Mesendoderm (in vitro differentiated cells): ENCODE data around the gene FRY.
A peak's percentile ranks its signal among the peaks of the same experiment; 100 is the strongest.

Experiments
- DNase-seq: peaks from one replicate; pipeline ENCODE4 v3.0.0; 2013
- H2AK5ac ChIP-seq: 2 replicates; pipeline ENCODE4 v1.6.1; 2013; ENCODE audit warnings: low read length, inconsistent platforms
- H2BK120ac ChIP-seq: 2 replicates; pipeline ENCODE4 v1.6.1; 2013; ENCODE audit warnings: low read depth, mild to moderate bottlenecking, low read length, moderate library complexity, mixed read lengths
- H2BK15ac ChIP-seq: replicated peaks from 2 replicates; pipeline ENCODE4 v1.6.1; 2013; ENCODE audit warnings: low read depth, mild to moderate bottlenecking, moderate library complexity
- H2BK5ac ChIP-seq: 2 replicates; pipeline ENCODE4 v1.6.1; 2013; ENCODE audit warnings: low read length, inconsistent platforms
- H3K18ac ChIP-seq: 2 replicates; pipeline ENCODE4 v1.6.1; 2013; ENCODE audit warnings: mild to moderate bottlenecking, low read length, mixed read lengths
- H3K23ac ChIP-seq: one replicate; pipeline ENCODE4 v1.6.1; 2013; ENCODE audit warnings: low read length
- H3K27ac ChIP-seq: 2 replicates; pipeline ENCODE4 v1.5.1; 2013; ENCODE audit warnings: low read depth, mild to moderate bottlenecking, inconsistent platforms, low read length, moderate library complexity
- H3K27me3 ChIP-seq: 2 replicates; pipeline ENCODE4 v1.6.1; 2013; ENCODE audit warnings: low read length, control low read depth, mild to moderate bottlenecking, inconsistent platforms; ENCODE audit not compliant: insufficient read depth, poor library complexity
- H3K36me3 ChIP-seq: 2 replicates; pipeline ENCODE4 v1.6.1; 2013; ENCODE audit warnings: low read length, inconsistent platforms; ENCODE audit not compliant: control insufficient read depth, insufficient read depth
- H3K4ac ChIP-seq: one replicate; pipeline ENCODE4 v1.6.1; 2013; ENCODE audit warnings: low read depth, mild to moderate bottlenecking, low read length, moderate library complexity
- H3K4me1 ChIP-seq: 2 replicates; pipeline ENCODE4 v1.6.1; 2013; ENCODE audit warnings: low read depth, low read length, inconsistent platforms; ENCODE audit not compliant: control insufficient read depth
- H3K4me2 ChIP-seq: 2 replicates; pipeline ENCODE4 v1.6.1; 2013; ENCODE audit warnings: low read length
- H3K4me3 ChIP-seq: 2 replicates; pipeline ENCODE4 v1.5.1; 2013; ENCODE audit warnings: mild to moderate bottlenecking, low read length
- H3K56ac ChIP-seq: one replicate; pipeline ENCODE4 v1.6.1; 2013; ENCODE audit warnings: low read length
- H3K79me1 ChIP-seq: 2 replicates; pipeline ENCODE4 v1.6.1; 2013; ENCODE audit warnings: low read length, inconsistent platforms
- H3K79me2 ChIP-seq: 2 replicates; pipeline ENCODE4 v1.6.1; 2013; ENCODE audit warnings: mild to moderate bottlenecking, low read length; ENCODE audit not compliant: control insufficient read depth, insufficient read depth
- H3K9ac ChIP-seq: 2 replicates; pipeline ENCODE4 v1.6.1; 2013; ENCODE audit warnings: low read length, inconsistent platforms
- H4K5ac ChIP-seq: one replicate; pipeline ENCODE4 v1.6.1; 2013; ENCODE audit warnings: low read length
- H4K8ac ChIP-seq: one replicate; pipeline ENCODE4 v1.6.1; 2013; ENCODE audit warnings: low read depth, mild to moderate bottlenecking, control low read depth, low read length, moderate library complexity
- WGBS: extraction: QIAGEN DNeasy Blood & Tissue Kit; methylation state at CpG from one replicate; pipeline ENCODE4 v1.1.7; 2013; ENCODE audit warnings: low lambda C conversion rate, missing lambda C conversion rate; ENCODE audit not compliant: insufficient coverage; ENCODE audit errors: extremely low coverage; 5-methylcytosine and 5-hydroxymethylcytosine counted together

Gene FRY

DNA sequence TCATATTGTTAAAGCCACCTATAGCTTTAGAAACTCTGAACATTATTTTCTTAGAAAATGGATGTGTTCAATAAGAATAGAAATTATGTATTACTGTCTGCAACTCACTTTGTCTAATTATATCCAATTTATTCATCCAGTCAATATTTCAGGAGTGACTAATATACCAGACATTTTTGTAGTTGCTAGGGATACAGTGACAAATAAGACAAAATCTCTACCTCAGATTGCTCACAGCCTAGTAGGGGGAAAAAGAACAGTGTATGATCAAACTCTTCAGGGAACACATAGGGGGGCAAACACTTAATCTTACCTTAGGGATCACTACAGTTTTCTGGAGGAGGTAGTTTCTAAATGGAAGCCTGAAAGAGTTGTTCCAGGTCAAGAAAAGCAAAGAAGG, 292.3 kb downstream of the FRY start:
- no peak overlapping the region for H3K9ac ChIP-seq
- H3K4me1 ChIP-seq, result no peaks in the 10 kb centered on the region
- H3K4ac ChIP-seq, result no peak overlapping the region
- H2BK120ac ChIP-seq, result no peak overlapping the region
- no peak overlapping the region for H3K56ac ChIP-seq
- DNase-seq, result no peak
- no peak overlapping the region for H4K8ac ChIP-seq
- no peak overlapping the region for H3K4me2 ChIP-seq
- no peaks in the 10 kb centered on the region for H3K27me3 ChIP-seq
- no peak overlapping the region for H3K4me3 ChIP-seq
- H2BK15ac ChIP-seq, result no peak overlapping the region
- no peak overlapping the region for H3K27ac ChIP-seq
- H2AK5ac ChIP-seq, result no peak overlapping the region
- no peak overlapping the region for H3K23ac ChIP-seq
- H4K5ac ChIP-seq, result no peak overlapping the region
- H3K36me3 ChIP-seq, result no peaks in the 10 kb centered on the region
- no peak overlapping the region for H3K18ac ChIP-seq
- H3K79me1 ChIP-seq, result no peaks in the 10 kb centered on the region
- no peaks in the 10 kb centered on the region for H3K79me2 ChIP-seq
- H2BK5ac ChIP-seq, result no peak overlapping the region

DNA sequence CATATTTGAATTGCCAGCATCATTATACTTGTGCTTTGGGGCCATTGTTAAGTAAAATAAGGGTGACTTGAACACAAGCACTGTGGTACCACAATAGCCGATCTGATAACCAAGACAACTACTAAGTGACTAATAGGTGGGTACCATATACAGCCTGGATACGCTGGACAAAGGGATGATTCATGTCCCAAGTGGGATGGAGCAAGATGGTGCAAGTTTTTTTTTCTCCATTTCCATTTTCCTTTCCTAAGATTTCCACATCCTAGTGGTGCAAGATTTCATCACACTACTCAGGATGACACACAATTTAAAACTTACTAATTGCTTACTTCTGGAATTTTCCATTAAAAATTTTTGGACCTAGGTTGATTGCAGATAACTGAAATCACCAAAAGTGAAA, 298.9 kb downstream of the FRY start:
- Histone ChIP-seq H3K56ac (no peak overlapping the region), H3K4ac (no peak overlapping the region), H3K18ac (no peak overlapping the region), H2BK120ac (no peak overlapping the region), H3K27ac (no peak overlapping the region), H2AK5ac (no peak overlapping the region), H3K79me1 (no peaks in the 10 kb centered on the region), H3K4me3 (no peak overlapping the region), H3K23ac (no peak overlapping the region), H2BK5ac (no peak overlapping the region), H3K4me1 (no peaks in the 10 kb centered on the region), H2BK15ac (no peak overlapping the region), H3K36me3 (no peaks in the 10 kb centered on the region), H4K5ac (no peak overlapping the region), H3K79me2 (no peaks in the 10 kb centered on the region), H3K4me2 (no peak overlapping the region), H3K27me3 (no peaks in the 10 kb centered on the region), H3K9ac (no peak overlapping the region), H4K8ac (no peak overlapping the region)
- no CpG with 5 or more reads among the region's 2 CpGs for WGBS
- no peak for DNase-seq

DNA sequence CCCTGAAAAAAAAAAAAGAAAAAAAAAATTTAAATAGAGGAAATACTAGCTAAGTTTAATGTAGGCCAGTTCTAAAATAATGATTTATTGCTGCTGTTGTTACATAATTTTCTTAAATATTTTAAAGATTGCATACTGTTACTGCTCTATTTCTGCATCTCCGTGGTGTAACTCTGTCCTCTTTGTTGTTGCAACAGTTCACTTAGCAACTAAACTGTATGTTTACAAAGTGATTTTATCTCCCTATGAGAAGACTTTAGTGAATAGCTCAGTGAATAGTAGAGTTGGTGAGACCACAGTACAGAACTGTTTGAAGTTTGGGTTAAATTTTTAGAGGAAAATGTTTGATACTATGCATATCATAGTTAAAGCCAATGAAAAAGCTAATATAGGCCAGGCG, 303.1 kb downstream of the FRY start:
- Histone ChIP-seq H3K79me1 (no peaks in the 10 kb centered on the region), H3K9ac (no peak overlapping the region), H3K4ac (no peak overlapping the region), H3K4me1 (no peaks in the 10 kb centered on the region), H4K5ac (no peak overlapping the region), H2AK5ac (no peak overlapping the region), H3K27me3 (no peaks in the 10 kb centered on the region), H2BK15ac (no peak overlapping the region), H3K4me3 (no peak overlapping the region), H2BK120ac (no peak overlapping the region), H2BK5ac (no peak overlapping the region), H3K27ac (no peak overlapping the region), H3K23ac (no peak overlapping the region), H4K8ac (no peak overlapping the region), H3K36me3 (no peaks in the 10 kb centered on the region), H3K56ac (no peak overlapping the region), H3K18ac (no peak overlapping the region), H3K79me2 (no peaks in the 10 kb centered on the region), H3K4me2 (no peak overlapping the region)
- no CpG with 5 or more reads among the region's 2 CpGs for WGBS
- DNase-seq, result peak; percentile 8

DNA sequence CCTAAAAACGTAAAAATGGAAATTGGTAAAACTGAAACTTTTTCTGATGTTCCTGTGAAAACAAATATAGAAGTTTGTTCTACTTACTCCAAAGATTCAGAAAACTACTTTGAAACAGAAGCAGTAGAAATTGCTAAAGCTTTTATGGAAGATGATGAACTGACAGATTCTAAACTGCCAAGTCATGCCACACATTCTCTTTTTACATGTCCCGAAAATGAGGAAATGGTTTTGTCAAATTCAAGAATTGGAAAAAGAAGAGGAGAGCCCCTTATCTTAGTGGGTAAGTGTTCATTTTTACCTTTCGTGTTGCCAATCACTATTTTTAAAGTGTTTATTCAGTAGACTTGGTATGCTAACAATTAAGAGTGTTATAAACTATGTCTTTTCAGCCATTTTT, 309.3 kb downstream of the FRY start:
- H2BK120ac ChIP-seq, result no peak overlapping the region
- H3K79me2 ChIP-seq, result no peaks in the 10 kb centered on the region
- no peak overlapping the region for H3K27ac ChIP-seq
- no peaks in the 10 kb centered on the region for H3K36me3 ChIP-seq
- no peaks in the 10 kb centered on the region for H3K27me3 ChIP-seq
- no CpG with 5 or more reads among the region's 3 CpGs for WGBS
- H4K5ac ChIP-seq, result no peak overlapping the region
- no peak overlapping the region for H3K4ac ChIP-seq
- H3K79me1 ChIP-seq, result no peaks in the 10 kb centered on the region
- no peak overlapping the region for H2BK15ac ChIP-seq
- H3K4me2 ChIP-seq, result no peak overlapping the region
- no peak overlapping the region for H3K4me3 ChIP-seq
- DNase-seq, result no peak
- H2AK5ac ChIP-seq, result no peak overlapping the region
- no peak overlapping the region for H3K18ac ChIP-seq
- H2BK5ac ChIP-seq, result no peak overlapping the region
- no peak overlapping the region for H3K56ac ChIP-seq
- H3K23ac ChIP-seq, result no peak overlapping the region
- H4K8ac ChIP-seq, result no peak overlapping the region
- H3K9ac ChIP-seq, result no peak overlapping the region
- no peaks in the 10 kb centered on the region for H3K4me1 ChIP-seq

DNA sequence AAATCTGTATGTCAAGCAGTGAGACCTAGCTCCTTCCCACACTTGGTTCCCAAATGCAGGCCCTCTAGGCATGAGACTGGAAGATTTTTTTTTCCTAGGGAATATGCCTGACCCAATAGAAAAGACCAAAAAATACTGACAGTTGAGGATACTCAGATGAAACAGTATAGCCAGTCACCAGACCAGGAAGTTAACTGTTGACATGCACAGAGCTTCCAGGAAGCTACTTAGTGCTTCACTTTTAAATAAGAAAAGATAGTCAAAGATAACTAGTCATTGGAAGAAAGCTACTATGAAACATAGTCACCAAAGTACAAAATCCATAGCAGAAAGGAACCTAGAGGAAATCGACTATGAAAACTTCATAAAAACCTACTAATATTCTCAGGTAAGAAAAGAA, 316.1 kb downstream of the FRY start:
- Histone ChIP-seq H3K4me1 (no peaks in the 10 kb centered on the region), H3K56ac (no peak overlapping the region), H4K8ac (no peak overlapping the region), H3K79me2 (no peaks in the 10 kb centered on the region), H3K4me3 (no peak overlapping the region), H2BK120ac (no peak overlapping the region), H3K79me1 (no peaks in the 10 kb centered on the region), H3K27ac (no peak overlapping the region), H3K4me2 (no peak overlapping the region), H3K4ac (no peak overlapping the region), H3K9ac (no peak overlapping the region), H3K23ac (no peak overlapping the region), H3K27me3 (no peaks in the 10 kb centered on the region), H3K36me3 (no peaks in the 10 kb centered on the region), H2BK5ac (no peak overlapping the region), H2BK15ac (no peak overlapping the region), H4K5ac (no peak overlapping the region), H2AK5ac (no peak overlapping the region), H3K18ac (no peak overlapping the region)
- no peak for DNase-seq
- no CpG with 5 or more reads among the region's 1 CpG for WGBS
